NCI-H1930 (cell line): Measurements from ENCODE around the gene PTDSS2.
"Not testable (repeated sequence)": the region's sequence is repeated elsewhere in the genome, so short reads cannot be mapped to it uniquely, and the experiment has no call there.

Source experiments
- DNase-seq, 2 experiments: peaks; one replicate each; lab custom pipeline; 2025; lab: John Stamatoyannopoulos, UW

The PTDSS2 gene

DNA sequence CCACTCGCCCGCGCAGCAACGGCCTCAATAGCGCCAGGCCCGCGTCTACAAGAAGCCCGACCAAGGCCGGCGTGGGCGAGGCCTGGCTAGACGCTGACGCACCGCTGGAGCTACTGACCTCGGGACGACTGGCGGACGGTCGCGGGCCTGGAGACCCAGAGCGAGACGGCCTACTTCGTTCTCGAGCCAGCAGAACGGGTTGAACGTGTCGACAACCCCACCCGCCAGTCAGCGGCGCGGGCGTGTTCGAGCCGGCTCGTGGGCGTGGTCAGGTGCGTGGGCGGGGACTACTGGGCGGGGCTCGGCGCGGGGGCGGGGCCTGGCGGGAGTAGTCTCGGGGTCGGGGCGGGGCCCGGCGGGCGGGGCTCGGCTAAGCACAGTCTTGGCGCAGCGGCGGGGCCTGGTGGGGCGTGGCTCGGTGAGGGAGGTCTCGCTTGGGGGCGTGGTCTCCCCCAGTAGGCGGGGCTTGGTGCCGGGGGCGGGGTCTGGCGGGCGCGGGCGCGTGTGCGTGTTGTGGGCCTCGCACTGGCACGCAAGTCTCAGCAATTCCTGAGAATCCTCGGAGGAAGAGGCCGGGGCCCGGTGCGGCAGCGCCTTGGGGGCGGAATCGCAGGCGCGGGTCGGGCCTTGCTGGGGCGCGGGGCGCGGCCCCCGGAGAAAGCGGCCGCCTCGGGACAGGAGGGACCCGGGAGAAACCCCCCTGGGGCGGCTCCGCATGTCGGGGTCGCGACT is 57.1 kb downstream of the PTDSS2 start, which contains the start of gene RNH1:
Gene RNH1 (minus strand): TSS at position 248 of the 732 bp plus-strand sequence. CDS start 5,080 bp downstream, outside the sequence.
- peak; percentile 97 to 98 for DNase-seq

GRCh38 chr11:507727-508515 is 57.8 kb downstream of the PTDSS2 start:
- no peak for DNase-seq

DNA sequence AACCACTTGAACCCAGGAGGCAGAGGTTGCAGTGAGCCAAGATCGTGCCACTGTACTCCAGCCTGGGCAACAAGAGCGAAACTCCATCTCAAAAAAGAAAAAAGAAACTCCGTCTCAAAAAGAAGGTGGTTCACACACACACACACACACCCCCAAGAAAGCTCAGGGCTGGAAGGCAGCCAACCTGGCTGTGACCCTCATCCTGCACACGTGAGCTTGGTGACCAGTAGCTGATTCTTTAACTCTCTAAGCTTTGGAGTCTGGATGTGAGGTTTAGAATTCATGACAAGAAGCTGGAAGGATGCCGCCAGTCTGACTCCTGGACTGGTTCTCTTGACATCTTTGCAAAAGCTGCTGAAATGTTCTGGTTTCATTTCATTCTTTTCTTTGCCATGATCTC is 58.9 kb downstream of the PTDSS2 start:
- DNase-seq = no peak

DNA sequence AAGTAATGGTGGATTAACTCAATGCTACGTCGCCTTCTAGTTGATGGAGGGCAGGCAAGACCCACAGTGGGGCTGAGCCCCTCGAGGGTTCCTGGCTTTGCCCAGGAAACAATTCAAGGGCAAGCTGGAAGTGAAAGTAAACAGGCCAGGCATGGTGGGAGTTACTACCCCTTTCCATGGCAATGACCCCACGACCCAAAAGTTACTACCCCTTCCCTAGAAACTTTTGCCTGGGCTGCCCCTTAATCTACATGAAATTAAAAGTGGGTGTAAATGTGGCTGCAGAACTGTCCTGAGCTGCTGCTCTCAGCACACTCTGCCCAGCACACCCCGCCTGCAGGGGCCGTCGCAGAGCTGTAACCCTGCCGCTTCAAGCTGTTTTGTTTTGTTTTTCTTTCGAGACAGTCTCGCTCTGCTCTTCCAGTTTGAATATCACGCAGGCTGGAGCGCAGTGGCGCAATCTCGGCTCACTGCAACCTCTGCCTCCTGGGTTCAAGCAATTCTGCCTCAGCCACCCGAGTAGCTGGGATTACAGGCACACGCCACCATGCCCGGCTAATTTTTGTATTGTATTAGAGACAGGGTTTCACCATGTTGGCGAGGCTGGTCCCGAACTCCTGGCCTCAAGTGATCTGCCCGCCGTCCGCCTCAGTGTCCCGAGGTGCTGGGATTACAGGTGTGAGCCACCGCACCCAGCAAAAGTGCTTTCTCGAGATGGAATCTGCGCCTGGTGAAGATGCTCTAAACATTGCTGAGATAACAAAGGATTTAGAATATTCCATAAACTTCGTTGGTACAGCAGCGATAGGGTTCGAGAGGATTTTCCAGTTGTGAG is 62.9 kb downstream of the PTDSS2 start:
- no peak for DNase-seq

DNA sequence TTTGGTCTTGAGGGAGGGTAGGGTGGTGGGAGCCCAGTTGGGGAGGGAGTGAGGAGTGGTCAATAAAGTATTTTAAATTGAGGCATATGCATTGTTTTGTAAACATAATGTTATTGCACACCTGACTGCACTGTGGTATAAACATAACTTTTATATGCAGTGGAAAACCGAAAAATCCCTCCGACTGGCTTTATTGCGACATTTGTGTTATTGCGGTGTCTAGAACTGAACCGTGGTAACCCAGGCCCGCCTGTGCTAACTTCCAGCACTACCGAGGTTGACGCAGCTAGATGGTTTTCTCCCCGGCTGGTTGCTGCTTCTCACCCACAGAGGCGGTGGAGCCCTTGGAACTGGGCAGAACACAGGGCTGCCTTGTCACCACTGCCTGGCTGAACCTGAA is 64.5 kb downstream of the PTDSS2 start:
- DNase-seq = no peak

DNA sequence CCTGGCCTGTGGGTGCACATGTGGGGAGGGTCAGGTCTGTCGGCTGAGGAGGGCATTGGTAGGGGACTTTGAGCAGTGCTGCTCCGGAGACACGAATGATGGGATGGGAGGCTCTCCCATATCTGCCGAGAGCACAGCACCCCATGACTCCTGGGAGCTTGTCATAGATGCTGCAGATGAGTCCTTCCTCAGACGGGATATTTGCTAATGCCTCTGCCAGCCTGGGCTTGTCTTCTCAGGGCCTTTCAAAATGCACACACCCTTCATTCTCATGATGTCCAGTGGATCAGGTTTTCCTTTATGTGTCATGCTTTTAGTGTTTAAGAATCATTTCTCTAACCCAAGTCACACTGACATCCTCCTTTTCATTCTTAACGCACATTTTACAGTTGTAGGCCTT is 65.1 kb downstream of the PTDSS2 start:
- DNase-seq = no peak

- DNase-seq = no peak
Measured at GRCh38 chr11:516400-516799, 66.3 kb downstream of the PTDSS2 start.

GRCh38 chr11:516918-517685 is 67.0 kb downstream of the PTDSS2 start:
- not testable (repeated sequence) for DNase-seq

GRCh38 chr11:518463-519202 is 68.6 kb downstream of the PTDSS2 start:
- no peak for DNase-seq

DNA sequence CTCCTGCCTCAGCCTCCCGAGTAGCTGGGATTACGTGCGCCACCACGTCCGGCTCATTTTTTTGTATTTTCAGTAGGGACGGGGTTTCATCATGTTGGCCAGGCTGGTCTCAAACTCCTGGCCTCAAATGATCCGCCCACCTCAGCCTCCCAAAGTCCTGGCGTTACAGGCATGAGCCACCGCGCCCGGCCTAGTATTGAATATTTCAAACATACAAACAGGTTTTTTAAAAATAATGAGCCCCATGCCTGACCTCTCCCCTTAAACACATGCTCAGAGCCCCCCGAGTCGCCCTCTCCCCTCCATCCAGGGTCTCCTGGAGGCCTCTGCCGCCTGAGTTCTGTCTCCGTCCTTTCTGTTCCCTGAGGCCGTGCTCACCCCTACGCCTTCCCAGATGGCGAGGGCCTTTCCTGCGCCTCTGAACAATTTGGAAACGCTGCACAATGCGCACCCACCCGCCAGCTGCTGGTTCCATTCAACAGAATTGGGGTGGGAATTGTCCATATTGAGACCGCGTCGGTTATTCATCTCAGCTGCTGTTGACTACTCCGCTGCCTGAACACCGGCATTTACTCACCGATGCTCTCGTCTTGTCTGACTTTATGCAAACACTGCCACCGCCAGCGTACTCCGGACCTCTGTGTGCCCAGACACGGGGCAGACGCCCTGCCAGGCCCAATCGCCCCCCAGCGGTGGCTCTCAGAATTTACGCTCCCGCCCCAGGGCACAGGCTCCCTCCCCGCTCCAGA is 70.5 kb downstream of the PTDSS2 start:
- DNase-seq = no peak

DNA sequence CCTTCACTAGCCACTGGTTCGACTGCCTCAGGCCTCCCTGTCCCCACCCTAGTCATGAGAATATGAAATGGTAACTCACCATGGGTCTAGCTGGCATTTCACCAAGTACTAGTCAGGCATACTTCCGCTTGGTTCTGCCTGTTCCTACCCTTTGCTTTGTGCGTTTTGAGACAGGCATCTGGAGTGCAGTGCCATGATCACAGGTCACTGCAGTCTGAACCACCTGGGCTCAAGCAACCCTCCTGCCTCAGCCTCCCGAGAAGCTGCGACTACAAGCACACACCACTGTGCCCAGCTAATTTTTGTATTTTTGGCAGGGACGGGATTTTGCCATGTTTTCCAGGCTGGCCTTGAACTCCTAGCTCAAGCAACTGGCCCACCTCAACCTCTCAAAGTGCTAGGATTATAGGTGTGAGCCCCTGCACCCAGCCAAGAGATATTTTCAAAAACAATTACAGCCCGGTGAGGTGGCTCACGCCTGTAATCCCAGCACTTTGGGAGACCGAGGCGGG is 71.2 kb downstream of the PTDSS2 start:
- no peak for DNase-seq

DNA sequence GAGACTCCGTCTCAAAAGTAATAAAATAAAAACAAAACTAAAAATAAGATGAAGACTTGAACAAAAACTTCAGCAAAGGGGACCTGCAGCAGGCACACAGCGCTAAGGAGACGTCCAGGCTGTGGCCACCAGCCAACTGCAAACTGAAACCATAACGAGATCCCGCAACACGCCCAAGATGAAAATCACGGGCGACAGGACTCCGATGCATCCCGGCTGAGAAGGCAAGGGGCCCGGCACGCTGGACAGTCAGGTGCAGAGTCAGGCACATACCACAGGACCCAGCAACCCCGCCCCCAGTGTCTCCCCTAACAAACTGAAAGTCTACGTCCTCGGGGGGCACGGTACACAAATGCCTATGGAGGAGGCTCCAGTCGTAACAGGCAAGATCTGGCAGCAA is 76.1 kb downstream of the PTDSS2 start:
- DNase-seq = no peak

DNA sequence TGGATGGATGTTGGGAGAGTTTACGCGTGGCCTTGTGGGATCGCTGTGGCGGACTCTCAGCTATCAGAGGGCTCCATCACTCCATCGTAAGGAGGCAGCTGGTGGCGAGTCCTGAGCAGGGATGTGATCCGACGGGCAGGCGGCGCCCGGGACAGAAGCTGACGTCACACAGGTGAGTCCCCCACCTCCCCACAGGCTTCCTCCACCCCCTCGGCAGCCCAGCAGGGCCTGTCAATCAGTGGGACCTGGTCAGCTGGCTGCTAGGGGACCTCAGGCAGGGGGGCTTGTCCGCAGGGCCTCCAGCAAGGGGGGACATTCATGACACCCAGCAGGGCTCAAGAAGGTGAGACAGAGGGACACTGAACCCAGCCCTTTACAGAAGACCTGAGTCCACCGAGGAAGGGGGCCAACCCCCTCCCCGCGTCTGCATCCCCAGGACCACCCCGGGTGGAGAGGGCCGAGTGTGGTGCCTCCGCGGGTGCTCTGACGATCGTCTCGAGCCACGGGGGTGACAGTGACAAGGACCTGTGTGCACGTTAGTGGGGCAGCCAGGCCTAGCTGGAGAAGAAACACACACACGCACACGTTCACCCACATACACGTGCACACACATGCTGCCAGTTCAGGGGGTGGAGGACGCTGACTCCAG is 78.2 kb downstream of the PTDSS2 start:
- DNase-seq = no peak

DNA sequence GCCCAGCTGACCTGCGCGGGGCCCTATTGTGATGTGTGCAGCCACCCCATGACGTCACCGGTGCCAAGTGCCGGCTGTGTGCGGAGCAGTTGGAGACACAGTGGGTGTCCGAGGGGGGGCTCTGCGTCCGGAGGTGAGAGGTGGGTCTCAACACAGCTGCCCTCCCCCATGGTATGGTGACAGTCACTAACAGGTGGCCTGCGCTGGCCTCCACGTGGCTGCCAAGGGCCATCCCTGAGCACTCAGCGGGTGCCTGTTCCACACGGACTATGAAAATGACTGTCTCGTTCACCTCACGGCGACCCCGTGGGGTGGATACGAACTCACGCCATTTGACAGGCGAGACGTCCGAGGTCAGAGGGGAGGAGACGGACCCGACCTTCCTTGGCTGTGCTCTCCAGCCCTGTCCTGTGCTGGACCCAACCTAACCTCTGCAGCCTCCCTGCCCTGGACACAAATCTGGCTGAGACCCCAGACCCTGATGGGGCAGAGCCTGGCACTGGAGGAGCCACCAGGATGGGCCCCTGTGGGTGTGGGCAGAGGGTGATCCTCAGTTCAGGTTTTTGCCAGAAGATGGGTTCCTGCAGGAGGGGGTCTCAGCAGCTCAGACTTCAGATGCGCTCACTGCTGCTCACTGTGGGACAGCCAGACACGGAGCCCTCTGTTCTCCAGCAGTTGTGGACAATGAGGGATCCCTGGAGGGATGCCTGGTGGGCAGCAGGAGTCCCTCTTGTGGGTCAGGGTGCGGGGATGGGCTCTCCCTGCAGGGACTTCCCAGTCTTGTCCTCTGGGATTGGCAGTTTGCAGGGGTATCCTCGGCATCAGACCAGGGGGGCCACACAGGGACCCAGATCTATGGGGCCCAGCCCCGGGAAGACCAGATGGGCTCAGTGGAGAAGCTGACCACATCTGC is 79.0 kb downstream of the PTDSS2 start:
- no peak for DNase-seq

- DNase-seq = no peak
Measured at GRCh38 chr11:529728-530411, 79.8 kb downstream of the PTDSS2 start.

DNA sequence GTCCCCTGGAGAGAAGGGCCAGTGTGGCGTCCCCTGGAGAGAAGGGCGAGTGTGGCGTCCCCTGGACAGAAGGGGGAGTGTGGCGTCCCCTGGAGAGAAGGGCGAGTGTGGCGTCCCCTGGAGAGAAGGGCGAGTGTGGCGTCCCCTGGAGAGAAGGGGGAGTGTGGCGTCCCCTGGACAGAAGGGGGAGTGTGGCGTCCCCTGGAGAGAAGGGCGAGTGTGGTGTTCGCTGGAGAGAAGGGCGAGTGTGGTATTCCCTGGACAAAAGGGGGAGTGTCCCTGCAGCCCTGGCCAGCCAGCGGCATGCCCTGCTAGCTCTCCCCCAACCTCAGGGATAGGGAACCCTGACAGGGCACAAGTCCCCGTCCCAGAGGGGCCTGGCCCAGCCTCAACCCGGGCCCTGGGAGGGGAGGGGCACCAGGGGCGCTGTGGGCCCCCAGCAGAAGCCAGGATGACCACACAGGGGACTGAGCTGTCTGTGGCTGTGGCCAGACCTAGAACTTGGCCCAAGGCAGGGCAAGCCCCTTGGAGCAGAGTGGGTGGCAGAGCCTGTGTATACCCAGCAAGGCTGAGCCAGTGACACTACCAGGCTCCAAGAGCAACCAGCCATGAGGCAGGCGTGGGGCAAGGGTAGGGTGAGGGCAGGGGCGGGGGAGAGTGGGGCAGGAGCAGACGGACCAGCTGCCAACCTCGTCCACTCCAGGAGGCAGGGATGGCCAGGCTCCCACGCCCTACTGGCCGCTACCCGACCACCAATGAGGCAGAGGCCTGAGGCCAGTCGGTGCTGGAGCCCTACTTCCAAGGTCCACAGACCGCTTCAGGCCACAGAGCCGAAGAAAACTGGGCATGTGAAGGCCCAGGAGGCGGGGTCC is 81.1 kb downstream of the PTDSS2 start:
- DNase-seq = no peak
